Neutrophil (primary cell): ENCODE results near the gene TSPAN15.
"Not testable (repeated sequence)": the region's sequence is repeated elsewhere in the genome, so short reads cannot be mapped to it uniquely, and the experiment has no call there.

Experiments used
- H3K27ac ChIP-seq: fragments of 200-600 bp; sonication (generic); 2 replicates; pipeline ENCODE4 v1.5.1; 2016; ENCODE audit warnings: mild to moderate bottlenecking, moderate library complexity
- H3K27me3 ChIP-seq: fragments of 200-600 bp; sonication (generic); 2 replicates; pipeline ENCODE4 v1.6.0; 2016; ENCODE audit warnings: mild to moderate bottlenecking
- H3K36me3 ChIP-seq: fragments of 200-600 bp; sonication (generic); 2 replicates; pipeline ENCODE4 v1.5.1; 2017
- H3K4me1 ChIP-seq, 2 experiments: fragments of 200-600 bp in 1 of 2; sonication (generic) in 1 of 2; 1 replicate in 1 of 2; 2 replicates in 1 of 2; pipeline versions ENCODE4 v1.5.1 to v1.6.1; 2013 to 2016; ENCODE audit warnings: low read depth in 1 of 2, low read length in 1 of 2, mild to moderate bottlenecking in 1 of 2, moderate library complexity in 1 of 2; ENCODE audit not compliant: control insufficient read depth in 1 of 2, insufficient read depth in 1 of 2
- H3K4me3 ChIP-seq, 2 experiments: fragments of 200-600 bp in 1 of 2; sonication (generic) in 1 of 2; 1 replicate in 1 of 2; 2 replicates in 1 of 2; pipeline ENCODE4 v1.5.1; 2013 to 2016; ENCODE audit warnings: low read depth in 1 of 2, low read length in 1 of 2, mild to moderate bottlenecking in 1 of 2, moderate library complexity in 1 of 2
- H3K9me3 ChIP-seq: fragments of 200-600 bp; sonication (generic); 2 replicates; pipeline ENCODE4 v1.5.1; 2016
- TF ChIP-seq, protein P1 (sequence below): fragments of 200-600 bp; sonication (generic); IDR thresholded peaks from 2 replicates; pipeline ENCODE4 v1.5.1; 2016; ENCODE audit warnings: antibody characterized with exemption

The TSPAN15 gene

DNA sequence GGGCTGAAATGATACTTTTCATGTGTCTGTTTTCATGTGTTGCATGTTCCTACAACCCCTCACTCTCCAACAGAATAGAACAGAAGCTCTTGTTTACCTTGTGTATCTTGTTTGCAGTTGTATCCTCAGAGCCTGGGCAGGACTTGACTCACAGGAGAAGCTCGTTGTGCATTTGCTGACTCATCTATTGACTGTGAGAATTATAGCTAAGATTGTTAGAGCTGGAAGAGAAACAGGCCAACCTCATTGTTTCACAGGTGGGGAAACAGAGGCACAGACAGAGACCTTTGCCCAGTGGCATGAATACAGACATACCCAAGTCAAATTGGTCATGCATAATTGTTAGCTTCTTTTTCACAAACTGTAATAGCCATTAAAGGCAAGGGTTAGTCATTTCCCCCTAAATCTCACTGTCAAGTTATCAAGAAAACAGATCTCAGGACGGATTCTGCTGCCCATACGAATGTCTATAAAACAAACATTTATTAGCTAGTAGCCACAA is 4.6 kb upstream of the TSPAN15 start:
- peaks cover 22% of the 10 kb centered on the region for H3K27me3 ChIP-seq
- H3K36me3 ChIP-seq, result no peaks in the 10 kb centered on the region
- H3K27ac ChIP-seq, result no peak overlapping the region
- H3K4me1 ChIP-seq, result peaks cover 13 to 21% of the 10 kb centered on the region in 2 experiments
- no peaks in the 10 kb centered on the region for H3K9me3 ChIP-seq
- H3K4me3 ChIP-seq, result no peak overlapping the region
- TF ChIP-seq, protein P1, sequence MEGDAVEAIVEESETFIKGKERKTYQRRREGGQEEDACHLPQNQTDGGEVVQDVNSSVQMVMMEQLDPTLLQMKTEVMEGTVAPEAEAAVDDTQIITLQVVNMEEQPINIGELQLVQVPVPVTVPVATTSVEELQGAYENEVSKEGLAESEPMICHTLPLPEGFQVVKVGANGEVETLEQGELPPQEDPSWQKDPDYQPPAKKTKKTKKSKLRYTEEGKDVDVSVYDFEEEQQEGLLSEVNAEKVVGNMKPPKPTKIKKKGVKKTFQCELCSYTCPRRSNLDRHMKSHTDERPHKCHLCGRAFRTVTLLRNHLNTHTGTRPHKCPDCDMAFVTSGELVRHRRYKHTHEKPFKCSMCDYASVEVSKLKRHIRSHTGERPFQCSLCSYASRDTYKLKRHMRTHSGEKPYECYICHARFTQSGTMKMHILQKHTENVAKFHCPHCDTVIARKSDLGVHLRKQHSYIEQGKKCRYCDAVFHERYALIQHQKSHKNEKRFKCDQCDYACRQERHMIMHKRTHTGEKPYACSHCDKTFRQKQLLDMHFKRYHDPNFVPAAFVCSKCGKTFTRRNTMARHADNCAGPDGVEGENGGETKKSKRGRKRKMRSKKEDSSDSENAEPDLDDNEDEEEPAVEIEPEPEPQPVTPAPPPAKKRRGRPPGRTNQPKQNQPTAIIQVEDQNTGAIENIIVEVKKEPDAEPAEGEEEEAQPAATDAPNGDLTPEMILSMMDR, result no peak

DNA sequence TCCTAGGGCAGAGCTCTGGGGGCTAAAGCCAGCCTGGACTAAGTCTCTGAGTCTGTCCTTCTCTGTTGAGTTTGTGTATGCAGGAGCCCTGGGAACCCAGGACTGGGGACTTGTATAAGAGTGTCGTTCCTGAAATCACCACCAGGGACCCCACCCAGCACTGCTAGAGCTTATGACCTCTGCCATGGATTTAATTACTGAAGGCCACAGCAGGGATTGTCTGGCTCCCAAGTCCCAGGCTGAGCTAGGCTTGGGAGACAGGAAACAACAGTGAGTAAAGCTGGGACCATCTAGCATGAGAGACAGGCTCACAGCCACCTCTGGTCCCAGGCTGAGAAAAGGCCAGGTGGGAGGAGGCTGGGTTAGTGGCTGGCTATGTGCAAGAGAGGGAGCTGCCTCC is 1.4 kb upstream of the TSPAN15 start:
- Histone ChIP-seq H3K4me1 (peaks cover 16 to 22% of the 10 kb centered on the region in 2 experiments), H3K36me3 (no peaks in the 10 kb centered on the region), H3K27me3 (peaks cover 45% of the 10 kb centered on the region), H3K9me3 (no peaks in the 10 kb centered on the region), H3K27ac (no peak overlapping the region), H3K4me3 (no peak overlapping the region)
- TF ChIP-seq, protein P1, result no peak

DNA sequence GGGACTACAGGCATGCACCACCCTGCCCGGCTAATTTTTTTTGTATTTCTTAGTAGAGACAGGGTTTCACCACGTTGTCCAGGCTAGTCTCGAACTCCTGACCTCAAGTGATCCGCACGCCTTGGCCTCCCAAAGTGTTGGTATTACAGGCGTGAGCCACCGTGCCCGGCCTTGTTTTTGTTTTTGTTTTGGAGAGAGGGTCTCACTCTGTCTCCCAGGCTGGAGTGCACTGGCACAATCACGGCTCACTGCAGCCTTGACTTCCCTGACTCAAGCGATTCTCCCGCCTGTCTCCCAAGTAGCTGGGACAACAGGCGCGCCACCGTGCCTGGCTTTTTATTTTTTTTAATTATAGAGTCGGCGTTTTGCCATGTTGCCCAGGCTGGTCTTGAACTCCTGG is 870 bp upstream of the TSPAN15 start:
- H3K4me1 ChIP-seq, result peaks cover 11 to 16% of the 10 kb centered on the region in 2 experiments
- peaks cover 45% of the 10 kb centered on the region for H3K27me3 ChIP-seq
- not testable (repeated sequence) for H3K9me3 ChIP-seq, H3K27ac ChIP-seq, H3K4me3 ChIP-seq, H3K36me3 ChIP-seq

DNA sequence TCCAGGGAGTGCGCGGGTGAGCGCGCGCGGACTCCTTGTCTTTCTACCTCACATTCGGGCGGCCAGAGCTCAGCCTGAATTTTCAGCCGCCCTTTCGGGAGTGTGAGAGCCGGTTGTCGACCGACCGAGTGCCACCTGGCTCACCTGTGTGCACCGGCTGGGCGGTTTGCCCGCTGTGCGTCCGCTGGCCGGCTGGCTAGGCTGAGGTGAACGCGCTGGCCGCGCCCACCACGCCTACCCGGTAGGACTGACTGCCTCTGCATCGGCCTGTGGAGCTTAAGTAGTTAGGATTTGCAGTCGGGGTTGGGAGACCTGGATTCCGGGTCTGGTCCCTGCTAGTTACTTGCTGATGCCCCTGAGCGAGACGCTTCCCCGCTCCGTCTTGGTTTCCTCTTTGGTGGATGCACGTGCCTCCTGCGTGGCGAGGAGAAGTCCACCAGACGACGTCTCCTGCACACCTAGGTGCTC is 553 bp downstream of the TSPAN15 start:
- Histone ChIP-seq H3K27me3 (peaks cover 45% of the 10 kb centered on the region), H3K36me3 (no peaks in the 10 kb centered on the region), H3K9me3 (no peaks in the 10 kb centered on the region), H3K27ac (no peak overlapping the region), H3K4me1 (peaks cover 11 to 16% of the 10 kb centered on the region in 2 experiments), H3K4me3 (peak overlapping the region; percentile 56 to 58)
- TF ChIP-seq, protein P1, result no peak

DNA sequence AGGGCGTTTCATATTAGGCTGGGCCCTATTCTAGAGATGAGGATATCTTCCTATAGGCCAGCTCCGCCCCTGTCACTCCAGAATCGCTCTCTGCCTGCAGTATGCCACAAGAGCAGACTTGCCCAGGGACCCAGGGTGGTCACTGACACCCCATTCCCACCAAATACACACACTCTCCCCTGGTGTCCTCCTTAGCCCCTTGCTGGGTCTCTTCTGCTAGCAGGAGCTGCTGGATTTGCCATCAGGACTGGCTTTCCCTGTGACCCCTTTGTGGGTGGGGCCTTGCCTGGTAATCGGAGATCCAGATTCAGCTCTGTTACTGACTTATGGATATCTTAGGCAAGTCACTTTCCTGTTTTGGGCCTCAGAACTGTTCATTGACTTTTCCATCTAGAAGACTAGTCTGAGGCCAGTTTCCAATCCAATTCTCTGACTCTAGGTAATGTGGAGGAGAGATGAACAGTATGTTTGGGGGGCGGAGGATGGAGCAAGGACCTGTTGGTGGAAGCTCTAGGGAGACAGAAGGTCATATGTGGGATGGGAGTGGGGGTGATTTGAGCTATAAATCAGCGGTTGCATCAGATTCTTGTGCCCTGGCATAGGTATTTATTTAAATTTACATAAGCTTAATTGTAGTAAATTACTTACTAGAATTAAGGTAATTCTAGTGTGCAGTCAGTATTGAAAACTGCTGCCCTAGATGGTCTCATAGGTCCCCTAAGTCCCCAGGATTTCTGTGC is 1.6 kb downstream of the TSPAN15 start:
- no peaks in the 10 kb centered on the region for H3K9me3 ChIP-seq
- H3K36me3 ChIP-seq, result no peaks in the 10 kb centered on the region
- TF ChIP-seq, protein P1, result no peak
- H3K27me3 ChIP-seq, result peaks cover 45% of the 10 kb centered on the region
- H3K27ac ChIP-seq, result no peak overlapping the region
- H3K4me1 ChIP-seq, result peaks cover 11 to 16% of the 10 kb centered on the region in 2 experiments
- no peak overlapping the region for H3K4me3 ChIP-seq

DNA sequence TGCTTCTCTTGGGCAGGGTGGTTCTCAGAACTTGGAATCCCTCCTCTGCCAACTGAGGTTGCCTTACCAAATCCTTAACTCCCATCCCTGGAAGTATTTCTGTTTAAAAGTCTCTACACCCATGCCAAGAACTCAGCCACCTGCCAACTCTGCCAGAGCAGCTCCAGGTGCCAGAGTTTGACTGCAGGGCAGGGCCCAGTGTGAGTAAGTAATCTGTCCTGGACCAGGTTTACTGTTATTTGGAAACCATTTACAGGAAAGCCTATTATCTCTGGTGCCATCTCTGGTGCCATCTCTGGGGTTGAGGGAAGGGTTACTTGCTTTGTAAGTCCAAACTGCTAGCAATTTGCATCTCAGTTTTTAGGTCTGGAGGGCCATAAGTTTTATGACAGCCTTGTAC is 2.5 kb downstream of the TSPAN15 start:
- H3K36me3 ChIP-seq, result no peaks in the 10 kb centered on the region
- H3K4me3 ChIP-seq, result no peak overlapping the region
- peaks cover 45% of the 10 kb centered on the region for H3K27me3 ChIP-seq
- no peaks in the 10 kb centered on the region for H3K9me3 ChIP-seq
- peaks cover 11 to 16% of the 10 kb centered on the region in 2 experiments for H3K4me1 ChIP-seq
- no peak overlapping the region for H3K27ac ChIP-seq
- TF ChIP-seq, protein P1, result no peak
